Lower leg skin (tissue), 4 donors: ENCODE measurements around the gene CYP26B1. TPM values are rescaled to one million over a fixed set of nuclear protein-coding genes. Genes with fewer than 3 reads are reported as not detected.

Source experiments
- DNase-seq, 2 donors: peaks; one replicate each; pipeline ENCODE4 v3.0.0-alpha.2; 2019; ENCODE audit warnings: low spot score in 2 of 2
- H3K4me3 ChIP-seq: fragments of 200-600 bp; sonication (generic); 2 replicates; pipeline ENCODE4 v1.5.1; 2017; ENCODE audit warnings: mild to moderate bottlenecking, low read depth; ENCODE audit not compliant: poor library complexity, severe bottlenecking
- POLR2A ChIP-seq, 2 donors: fragments of 450-650 bp; IDR thresholded peaks; one replicate each; pipeline ENCODE4 v1.6.1; 2016 to 2017; ENCODE audit warnings: antibody characterized with exemption in 2 of 2, mild to moderate bottlenecking in 1 of 2, moderate library complexity in 1 of 2
- WGBS, 2 donors: methylation state at CpG; one replicate each; pipeline ENCODE4 v1.1.5; 2018; 5-methylcytosine and 5-hydroxymethylcytosine counted together
- intact Hi-C: fragments of 100-400 bp; cut with DNase I; formaldehyde crosslinking; loops from one replicate; pipeline ENCODE4 v1.15.0; 2023; ENCODE audit warnings: low total_unique reads
- total RNA-seq, 4 donors: library from RNA; depleted of rRNA; stranded (reverse); fragments of >200 nt; gene quantifications; one replicate each; pipeline ENCODE4 v1.1.0, GENCODE V29; 2016
- TF ChIP-seq, protein P1 (sequence below), 3 donors: fragments of 450-650 bp; IDR thresholded peaks; one replicate each; pipeline ENCODE4 v1.5.1; 2016; ENCODE audit warnings: antibody characterized with exemption in 3 of 3, mild to moderate bottlenecking in 3 of 3, moderate library complexity in 2 of 3

Gene CYP26B1
- total RNA-seq, 4 donors from 2014 or later, result 51.6 to 93.0 (median 73.6) TPM

DNA sequence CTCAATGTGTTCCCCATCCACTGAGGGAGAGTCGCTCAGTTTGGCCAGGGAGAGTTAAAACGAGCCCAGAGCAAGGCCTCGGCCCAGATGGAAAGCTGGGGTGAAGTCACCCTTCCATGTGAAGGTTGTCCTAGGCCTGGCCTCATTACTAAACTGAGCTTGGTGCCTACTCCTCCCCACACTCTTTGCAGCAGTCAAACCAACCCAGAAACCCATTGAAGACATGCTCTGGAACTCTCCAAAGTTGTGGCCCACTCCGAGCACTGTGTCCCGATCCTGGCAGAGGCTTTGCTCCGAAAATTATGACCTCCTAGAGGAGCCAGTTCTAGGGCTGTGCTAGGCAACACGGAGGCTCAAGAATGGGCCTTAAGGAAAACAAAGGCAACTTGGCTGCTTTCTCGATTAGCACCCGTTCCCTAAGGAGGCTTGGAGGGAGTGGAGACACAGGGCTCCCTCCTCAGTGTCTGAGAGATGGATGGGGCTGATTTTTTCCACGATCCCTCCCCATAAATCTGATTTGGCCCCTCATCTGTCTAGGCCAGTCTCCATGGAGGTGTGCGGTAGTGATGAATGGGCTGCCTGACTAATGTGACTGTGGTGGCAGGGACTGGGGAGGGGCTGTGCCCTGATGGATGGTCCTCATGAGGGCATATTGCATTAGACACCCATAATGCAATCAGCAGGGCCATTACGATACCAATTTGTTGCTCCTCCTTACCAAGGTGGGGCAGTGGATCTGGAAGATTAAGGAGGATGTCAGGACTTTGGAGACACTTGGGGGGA is 11.7 kb upstream of the CYP26B1 start:
- TF ChIP-seq POLR2A (IDR thresholded peaks at IDR 0.05), result no peak
- TF ChIP-seq, protein P1, sequence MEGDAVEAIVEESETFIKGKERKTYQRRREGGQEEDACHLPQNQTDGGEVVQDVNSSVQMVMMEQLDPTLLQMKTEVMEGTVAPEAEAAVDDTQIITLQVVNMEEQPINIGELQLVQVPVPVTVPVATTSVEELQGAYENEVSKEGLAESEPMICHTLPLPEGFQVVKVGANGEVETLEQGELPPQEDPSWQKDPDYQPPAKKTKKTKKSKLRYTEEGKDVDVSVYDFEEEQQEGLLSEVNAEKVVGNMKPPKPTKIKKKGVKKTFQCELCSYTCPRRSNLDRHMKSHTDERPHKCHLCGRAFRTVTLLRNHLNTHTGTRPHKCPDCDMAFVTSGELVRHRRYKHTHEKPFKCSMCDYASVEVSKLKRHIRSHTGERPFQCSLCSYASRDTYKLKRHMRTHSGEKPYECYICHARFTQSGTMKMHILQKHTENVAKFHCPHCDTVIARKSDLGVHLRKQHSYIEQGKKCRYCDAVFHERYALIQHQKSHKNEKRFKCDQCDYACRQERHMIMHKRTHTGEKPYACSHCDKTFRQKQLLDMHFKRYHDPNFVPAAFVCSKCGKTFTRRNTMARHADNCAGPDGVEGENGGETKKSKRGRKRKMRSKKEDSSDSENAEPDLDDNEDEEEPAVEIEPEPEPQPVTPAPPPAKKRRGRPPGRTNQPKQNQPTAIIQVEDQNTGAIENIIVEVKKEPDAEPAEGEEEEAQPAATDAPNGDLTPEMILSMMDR (IDR thresholded peaks at IDR 0.05), result no peak
- peak in 1 of 2 donors; percentile 48 for DNase-seq
- H3K4me3 ChIP-seq, result no peak overlapping the region
- WGBS, 2 donors, result 86 to 87% methylated on average over 12 of the region's 12 CpGs
- intact Hi-C loops, result loop anchor here (10.0 kb wide), 1 partner anchor 355 kb away; no protein-coding TSS in a partner anchor

DNA sequence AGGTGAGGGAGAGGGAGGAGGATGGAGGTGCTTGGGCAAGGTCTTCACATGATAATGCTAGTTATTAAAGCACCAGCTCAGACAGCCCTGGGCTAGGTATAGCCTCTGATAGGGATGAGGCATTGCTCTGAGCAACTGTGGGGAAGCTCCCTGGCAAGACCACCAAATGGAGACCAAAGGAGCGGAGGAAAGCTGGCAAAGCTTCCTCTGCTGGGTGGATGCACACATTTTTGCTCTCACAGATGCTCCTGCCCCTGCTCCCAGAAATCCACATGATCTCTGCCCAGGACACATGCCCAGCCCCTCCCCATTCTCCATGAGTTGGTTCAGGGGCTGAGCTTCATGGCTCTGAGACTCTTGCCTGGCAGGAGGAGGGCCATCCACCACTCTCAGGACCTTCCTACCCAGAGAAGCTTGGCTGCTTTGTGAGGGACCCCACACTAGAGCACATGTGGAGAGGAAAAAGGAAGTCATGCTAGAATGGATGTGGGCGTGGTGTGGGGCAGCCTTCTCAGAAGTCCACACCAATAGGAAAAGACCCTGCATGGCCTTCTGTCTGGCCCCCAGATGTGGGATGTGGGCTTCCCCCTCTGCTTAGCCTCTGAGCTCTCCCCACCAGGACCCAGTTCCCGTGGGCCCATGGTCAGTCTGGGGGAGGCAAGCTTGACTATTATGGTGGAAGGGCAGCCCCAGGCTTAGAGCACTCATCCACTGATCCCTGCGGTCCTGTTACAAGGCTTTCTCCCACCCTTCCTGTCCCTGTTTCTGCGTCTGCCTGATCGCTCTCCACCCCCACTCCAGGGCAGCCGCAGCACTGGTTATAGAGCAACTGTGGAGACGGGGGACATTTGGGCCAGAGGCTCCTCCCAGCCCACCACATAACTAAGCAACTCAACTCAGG is 10.5 kb upstream of the CYP26B1 start:
- intact Hi-C loops, result loop anchor here (10.0 kb wide), 1 partner anchor 353 kb away; no protein-coding TSS in a partner anchor
- no peak overlapping the region for H3K4me3 ChIP-seq
- TF ChIP-seq, protein P1 (IDR thresholded peaks at IDR 0.05), result no peak
- TF ChIP-seq POLR2A (IDR thresholded peaks at IDR 0.05), result no peak
- DNase-seq, result peak in 1 of 2 donors; percentile 64
- 79 to 86% methylated on average over 8 of the region's 8 CpGs for WGBS, 2 donors

DNA sequence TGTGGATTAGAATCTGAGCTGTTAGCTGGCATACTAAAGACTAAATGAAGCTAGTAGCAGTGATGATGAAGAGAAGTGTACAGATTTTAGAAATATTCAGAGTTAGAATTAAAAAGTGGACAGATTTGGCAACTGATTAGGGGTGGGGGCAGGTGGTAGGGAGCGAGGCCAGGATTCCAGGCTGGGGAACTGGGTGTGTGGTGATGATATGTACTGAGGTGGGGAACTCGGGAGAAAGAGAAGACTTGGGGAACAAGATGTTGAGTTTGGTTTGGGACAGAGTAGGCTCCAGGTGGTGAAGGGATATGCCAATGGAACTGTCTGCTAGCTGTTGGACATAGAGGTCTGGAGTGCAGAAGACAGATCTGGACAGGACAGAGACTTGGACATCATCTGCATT is 9.2 kb upstream of the CYP26B1 start:
- WGBS, 2 donors, result 75 to 79% methylated on average over 2 of the region's 2 CpGs
- TF ChIP-seq, protein P1 (IDR thresholded peaks at IDR 0.05), result no peak
- no peak for TF ChIP-seq POLR2A (IDR thresholded peaks at IDR 0.05)
- DNase-seq, result peak in 1 of 2 donors; percentile 61
- no peak overlapping the region for H3K4me3 ChIP-seq
- intact Hi-C loops, result loop anchor here (10.0 kb wide), 1 partner anchor 352 kb away; no protein-coding TSS in a partner anchor

DNA sequence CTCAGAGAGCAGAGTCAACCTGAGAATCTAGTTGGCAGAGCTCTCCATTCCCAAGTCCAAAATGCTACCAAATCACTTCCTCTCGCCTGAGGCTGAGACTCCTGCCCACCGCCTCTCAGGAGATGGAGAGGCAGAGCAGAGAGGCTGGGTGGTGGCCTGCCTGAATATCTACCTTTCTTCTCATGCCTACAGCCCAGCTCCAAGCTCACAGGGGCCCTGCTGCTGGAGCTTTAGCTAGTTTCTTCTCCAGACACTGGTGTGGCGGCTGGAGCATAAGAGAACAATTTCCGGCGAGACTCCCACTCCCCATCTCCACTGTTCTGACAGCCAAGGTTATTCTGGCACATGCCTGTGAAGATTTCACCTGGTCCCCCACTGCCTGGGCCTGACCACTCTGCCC is 8.1 kb upstream of the CYP26B1 start:
- TF ChIP-seq POLR2A (IDR thresholded peaks at IDR 0.05), result no peak
- TF ChIP-seq, protein P1 (IDR thresholded peaks at IDR 0.05), result no peak
- no peak overlapping the region for H3K4me3 ChIP-seq
- WGBS, 2 donors, result 76 to 86% methylated on average over 5 of the region's 5 CpGs
- DNase-seq, result peak in 1 of 2 donors; percentile 43
- intact Hi-C loops, result loop anchor here (10.0 kb wide), 1 partner anchor 351 kb away; no protein-coding TSS in a partner anchor

DNA sequence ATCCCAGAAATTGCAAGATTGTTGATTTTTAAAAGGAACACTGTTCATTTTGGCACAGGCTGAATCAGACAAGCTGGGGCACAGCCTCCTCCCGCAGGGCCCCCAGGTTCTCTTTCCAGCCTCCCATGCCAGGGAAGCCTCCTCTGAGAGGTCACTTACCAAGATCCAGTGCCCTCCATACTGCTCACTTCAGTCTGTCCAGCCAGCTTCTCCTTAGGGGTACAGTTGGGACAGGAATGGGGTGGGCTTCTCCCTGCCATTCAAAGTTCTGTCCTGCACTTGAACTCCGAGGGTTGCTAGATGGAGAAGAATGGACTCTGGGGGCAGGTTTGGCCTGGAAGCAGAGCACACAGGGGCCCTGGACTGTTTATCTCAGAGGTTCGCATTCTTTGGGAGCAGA is 7.5 kb upstream of the CYP26B1 start:
- TF ChIP-seq POLR2A (IDR thresholded peaks at IDR 0.05), result no peak
- TF ChIP-seq, protein P1 (IDR thresholded peaks at IDR 0.05), result no peak
- peak in 1 of 2 donors; percentile 76 for DNase-seq
- 71 to 77% methylated on average over 3 of the region's 3 CpGs for WGBS, 2 donors
- intact Hi-C loops, result loop anchor here (10.0 kb wide), 1 partner anchor 350 kb away; no protein-coding TSS in a partner anchor
- H3K4me3 ChIP-seq, result no peak overlapping the region
